Loucy (cell line): ENCODE measurements around the gene HELZ.

Experiments used
- EZH2phosphoT487 ChIP-seq: fragments of 200-600 bp; IDR thresholded peaks from 2 replicates; pipeline ENCODE4 v1.6.1; 2018; ENCODE audit warnings: antibody characterized with exemption, mild to moderate bottlenecking, moderate library complexity, borderline replicate concordance
- TF ChIP-seq, protein P1 (sequence below): fragments of 200-600 bp; sonication (generic); conservative IDR thresholded peaks from 2 replicates; pipeline ENCODE4 v1.5.1; 2014; ENCODE audit warnings: mild to moderate bottlenecking, antibody characterized with exemption, low read length

DNA sequence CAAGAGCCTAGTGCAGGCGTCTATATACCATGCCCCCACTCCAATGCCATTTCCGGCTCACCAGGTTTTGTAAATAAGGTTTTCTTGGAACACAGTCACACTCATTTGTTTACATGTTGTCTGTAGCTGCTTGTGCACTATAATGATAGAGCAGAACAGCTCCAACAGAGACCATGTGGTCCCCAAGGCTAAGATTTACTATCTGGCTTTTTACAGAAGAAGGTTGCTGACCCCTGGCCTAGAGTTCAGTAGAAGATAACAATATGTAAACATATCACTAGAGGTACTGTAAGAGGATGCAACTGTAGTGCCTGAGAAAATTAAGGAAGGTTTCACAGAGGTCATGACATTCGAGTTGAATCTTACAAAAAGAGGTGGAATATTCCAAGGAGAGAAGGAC lies 134.4 kb downstream of the HELZ start:
- TF ChIP-seq, protein P1, sequence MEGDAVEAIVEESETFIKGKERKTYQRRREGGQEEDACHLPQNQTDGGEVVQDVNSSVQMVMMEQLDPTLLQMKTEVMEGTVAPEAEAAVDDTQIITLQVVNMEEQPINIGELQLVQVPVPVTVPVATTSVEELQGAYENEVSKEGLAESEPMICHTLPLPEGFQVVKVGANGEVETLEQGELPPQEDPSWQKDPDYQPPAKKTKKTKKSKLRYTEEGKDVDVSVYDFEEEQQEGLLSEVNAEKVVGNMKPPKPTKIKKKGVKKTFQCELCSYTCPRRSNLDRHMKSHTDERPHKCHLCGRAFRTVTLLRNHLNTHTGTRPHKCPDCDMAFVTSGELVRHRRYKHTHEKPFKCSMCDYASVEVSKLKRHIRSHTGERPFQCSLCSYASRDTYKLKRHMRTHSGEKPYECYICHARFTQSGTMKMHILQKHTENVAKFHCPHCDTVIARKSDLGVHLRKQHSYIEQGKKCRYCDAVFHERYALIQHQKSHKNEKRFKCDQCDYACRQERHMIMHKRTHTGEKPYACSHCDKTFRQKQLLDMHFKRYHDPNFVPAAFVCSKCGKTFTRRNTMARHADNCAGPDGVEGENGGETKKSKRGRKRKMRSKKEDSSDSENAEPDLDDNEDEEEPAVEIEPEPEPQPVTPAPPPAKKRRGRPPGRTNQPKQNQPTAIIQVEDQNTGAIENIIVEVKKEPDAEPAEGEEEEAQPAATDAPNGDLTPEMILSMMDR, result no peak
- no peak for TF ChIP-seq EZH2phosphoT487
